ENCODE results near the gene MAP7D1. TPM values are rescaled to one million over a fixed set of nuclear protein-coding genes. Genes with fewer than 3 reads are reported as not detected.

Gene MAP7D1
- total and polyA plus RNA-seq, 2 donors (not counting 3 experiments of a cell fraction or from before 2014, with no cell fraction given): 69.7 to 193 TPM

DNA sequence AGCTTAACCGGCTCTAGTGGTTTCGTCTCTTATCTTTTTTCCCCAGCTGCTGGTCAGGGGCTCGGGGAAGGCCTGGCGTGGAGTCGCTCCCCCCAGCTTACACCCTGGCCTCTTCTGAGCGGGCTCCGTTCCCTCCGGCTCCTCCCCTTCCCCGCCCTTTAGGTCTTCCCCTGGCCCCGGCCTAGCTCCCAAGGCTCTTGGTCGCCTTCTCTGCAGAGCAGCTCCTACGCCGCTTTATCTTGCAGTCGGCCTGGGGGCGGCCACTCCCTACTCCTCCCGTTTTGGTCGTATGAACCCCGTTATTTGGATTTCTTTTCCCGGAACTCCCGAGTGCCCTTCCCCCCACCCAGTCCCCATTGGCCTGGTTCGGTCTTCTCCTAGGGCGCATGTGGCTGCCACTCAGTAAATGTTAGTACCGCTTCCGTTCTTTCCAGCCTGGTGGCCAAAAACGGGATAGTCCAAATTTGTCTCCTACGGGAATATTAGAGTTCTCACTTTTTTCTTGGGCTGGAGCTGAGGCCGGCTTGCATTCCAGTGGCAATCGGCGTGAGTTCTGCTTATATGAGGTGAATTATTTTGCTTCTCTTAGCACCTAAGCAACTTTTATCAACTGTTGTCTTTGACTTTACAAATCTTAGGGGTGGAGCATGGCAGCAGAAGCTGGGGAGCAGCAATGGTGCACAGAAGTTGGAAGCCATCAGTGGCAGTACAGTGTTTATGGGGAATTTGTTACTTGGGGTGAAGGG, 68.8 kb downstream of the MAP7D1 start:
- Histone ChIP-seq H3K27me3 (ENCODE audit: control insufficient read depth in 2 of 2, insufficient read depth in 2 of 2, low read length in 2 of 2) (no peaks in the 10 kb centered on the region), H3K27ac (ENCODE audit: insufficient read depth, low read depth, low read length) (peak overlapping the region; percentile 89), H3K4me3 (replicated peaks in 1 of 3; ENCODE audit: insufficient read depth in 1 of 3, low read depth in 1 of 3, low read length in 3 of 3) (peak overlapping the region; percentile 73 to 99 (median 74)), H3K9ac (replicated peaks; ENCODE audit: extremely low read depth, insufficient read depth, low read length) (peak overlapping the region; percentile 93), H4K20me1 (replicated peaks; ENCODE audit: control insufficient read depth, extremely low read depth, insufficient read depth, low read length) (peaks cover 7% of the 10 kb centered on the region), H3K4me1 (ENCODE audit: control insufficient read depth, extremely low read depth, insufficient read depth, low read length) (peaks cover 17% of the 10 kb centered on the region), H2AFZ (ENCODE audit: low read depth, low read length) (peak overlapping the region; percentile 44), H3K36me3 (ENCODE audit: control insufficient read depth in 2 of 2, extremely low read depth in 1 of 2, insufficient read depth in 2 of 2, low read length in 2 of 2) (peaks cover 2 to 3% of the 10 kb centered on the region in 2 experiments), H3K79me2 (ENCODE audit: control insufficient read depth, insufficient read depth, low read length) (peaks cover 54% of the 10 kb centered on the region), H3K9me1 (replicated peaks; ENCODE audit: control insufficient read depth, extremely low read depth, insufficient read depth, low read length) (no peaks in the 10 kb centered on the region), H3K4me2 (ENCODE audit: insufficient read depth, low read length) (peak overlapping the region; percentile 99), H3K9me3 (replicated peaks; ENCODE audit: control insufficient read depth, insufficient read depth, low read length) (no peaks in the 10 kb centered on the region)
- peak; percentile 56 for FAIRE-seq
- TF ChIP-seq POLR2AphosphoS5 (IDR thresholded peaks at IDR 0.05; ENCODE audit: insufficient read depth, low read depth, low read length): no peak
- peak; percentile 66 for TF ChIP-seq MYC (IDR thresholded peaks at IDR 0.05; ENCODE audit: low read depth, low read length)
- TF ChIP-seq MAX (IDR thresholded peaks at IDR 0.05; ENCODE audit: insufficient read depth, insufficient read length): peak; percentile 62
- TF ChIP-seq GATA2 (IDR thresholded peaks at IDR 0.05; ENCODE audit: insufficient read depth, insufficient read length, low read depth, low read length): no peak
- TF ChIP-seq JUN (IDR thresholded peaks at IDR 0.05; ENCODE audit: borderline replicate concordance, insufficient read depth, insufficient read length, low read depth): no peak
- TF ChIP-seq POLR2A (IDR thresholded peaks at IDR 0.05; ENCODE audit: low read depth, low read length): peak; percentile 39
- no peak for TF ChIP-seq EZH2 (IDR thresholded peaks at IDR 0.05; ENCODE audit: borderline replicate concordance, low read depth, low read length, severe bottlenecking)
- peak; percentile 32 to 40 for TF ChIP-seq CTCF (IDR thresholded peaks at IDR 0.05; ENCODE audit: extremely low read depth in 1 of 2, insufficient read depth in 1 of 2, low read depth in 1 of 2, low read length in 2 of 2)
- no peak for TF ChIP-seq FOS (IDR thresholded peaks at IDR 0.05; ENCODE audit: borderline replicate concordance, insufficient read depth, low read length)
- POLR2A ChIA-PET: interaction anchor here (0.5 to 1.7 kb wide), 8 partner anchors 11 to 82 kb away, joined by 3 to 13 read pairs (median 3); partner anchors contain the start of gene MAP7D1
- DNase-seq (ENCODE audit: low read depth, low spot score): peak; percentile 91
- dilution Hi-C loops (cut with MboI; ENCODE audit: extremely low pct_ligation_motif_present, low sequenced_read_pairs) (no loop called here), intact Hi-C loops (cut with micrococcal nuclease) (loop anchor here (1.0 to 5.0 kb wide), 4 partner anchors 36 to 1032 kb away; partner anchors contain the start of genes SFPQ and TRAPPC3)
- TSS peak; percentile 47 for BruUV-seq (replicated peaks)
- CTCF ChIA-PET: interaction anchor here (1.0 to 2.9 kb wide), 13 partner anchors 9 to 160 kb away, joined by 3 to 17 read pairs (median 4); partner anchors contain the start of gene TRAPPC3
